LNCAP (cell line): ENCODE measurements around the gene ETV3.

Experiments used
- CTCF ChIP-seq: fragments of 450-650 bp; IDR thresholded peaks from 2 replicates; pipeline ENCODE4 v1.5.1; 2017; ENCODE audit warnings: mild to moderate bottlenecking

The ETV3 gene

GRCh38 chr1:157155658-157156057 is 17.5 kb upstream of the ETV3 start:
- TF ChIP-seq CTCF, result no peak

- no peak for TF ChIP-seq CTCF
Observed at GRCh38 chr1:157154940-157155514, 16.8 kb upstream of the ETV3 start.

GRCh38 chr1:157154291-157154690 is 16.1 kb upstream of the ETV3 start:
- TF ChIP-seq CTCF, result no peak

- TF ChIP-seq CTCF, result no peak
Observed at GRCh38 chr1:157153746-157154145, 15.6 kb upstream of the ETV3 start.

- no peak for TF ChIP-seq CTCF
Observed at GRCh38 chr1:157152510-157152909, 14.3 kb upstream of the ETV3 start.

- no peak for TF ChIP-seq CTCF
Observed at GRCh38 chr1:157151506-157151905, 13.3 kb upstream of the ETV3 start.

- no peak for TF ChIP-seq CTCF
Observed at GRCh38 chr1:157151073-157151472, 12.9 kb upstream of the ETV3 start.

GRCh38 chr1:157150631-157151030 is 12.4 kb upstream of the ETV3 start:
- no peak for TF ChIP-seq CTCF
